WTC11 (cell line): Measurements from ENCODE around the gene HPSE2.

Source experiments
- ESRRA ChIP-seq: sonication (generic); formaldehyde crosslinking; IDR thresholded peaks from 2 replicates; pipeline ENCODE4 v1.8.1; 2022; ENCODE audit warnings: mild to moderate bottlenecking, missing genetic modification reagents, borderline replicate concordance
- GABPB1 ChIP-seq: sonication (generic); formaldehyde crosslinking; IDR thresholded peaks from 2 replicates; pipeline ENCODE4 v1.8.1; 2023; ENCODE audit warnings: mild to moderate bottlenecking, missing genetic modification reagents
- GTF2I ChIP-seq: fragments of 250-450 bp; sonication (Bioruptor Pico); conservative IDR thresholded peaks from 2 replicates; pipeline ENCODE4 v1.4.0; 2021; ENCODE audit warnings: mild to moderate bottlenecking
- JUN ChIP-seq: sonication (generic); formaldehyde crosslinking; IDR thresholded peaks from 2 replicates; pipeline ENCODE4 v1.8.0; 2023; ENCODE audit warnings: mild to moderate bottlenecking, missing genetic modification reagents
- NR2C2 ChIP-seq: sonication (generic); formaldehyde crosslinking; IDR thresholded peaks from 2 replicates; pipeline ENCODE4 v1.8.0; 2022; ENCODE audit warnings: mild to moderate bottlenecking, missing genetic modification reagents
- SMAD3 ChIP-seq: sonication (generic); formaldehyde crosslinking; IDR thresholded peaks from 2 replicates; pipeline ENCODE4 v1.8.0; 2022; ENCODE audit warnings: missing genetic modification reagents, mild to moderate bottlenecking, borderline replicate concordance
- TF ChIP-seq, protein P1 (sequence below): sonication (generic); formaldehyde crosslinking; IDR thresholded peaks from 2 replicates; pipeline ENCODE4 v1.8.1; 2023; ENCODE audit warnings: mild to moderate bottlenecking, missing genetic modification reagents, moderate library complexity
- TF ChIP-seq, protein P2 (sequence below): sonication (generic); formaldehyde crosslinking; IDR thresholded peaks from 2 replicates; pipeline ENCODE4 v1.8.0; 2022; ENCODE audit warnings: mild to moderate bottlenecking, missing genetic modification reagents
- TF ChIP-seq, protein P3 (sequence below): sonication (generic); formaldehyde crosslinking; IDR thresholded peaks from 2 replicates; pipeline ENCODE4 v1.8.1; 2022; ENCODE audit warnings: low read depth, missing genetic modification reagents, borderline replicate concordance
- TF ChIP-seq, protein P4 (sequence below): sonication (generic); formaldehyde crosslinking; IDR thresholded peaks from 2 replicates; pipeline ENCODE4 v1.8.0; 2022; ENCODE audit warnings: missing genetic modification reagents
- TF ChIP-seq, protein P5 (sequence below): fragments of 200-600 bp; IDR thresholded peaks from 2 replicates; pipeline ENCODE4 v1.8.0; 2022; ENCODE audit warnings: antibody characterized with exemption
- TF ChIP-seq, protein P6 (sequence below): sonication (generic); formaldehyde crosslinking; IDR thresholded peaks from 2 replicates; pipeline ENCODE4 v1.8.1; 2023; ENCODE audit warnings: mild to moderate bottlenecking, moderate library complexity, missing genetic modification reagents

DNA sequence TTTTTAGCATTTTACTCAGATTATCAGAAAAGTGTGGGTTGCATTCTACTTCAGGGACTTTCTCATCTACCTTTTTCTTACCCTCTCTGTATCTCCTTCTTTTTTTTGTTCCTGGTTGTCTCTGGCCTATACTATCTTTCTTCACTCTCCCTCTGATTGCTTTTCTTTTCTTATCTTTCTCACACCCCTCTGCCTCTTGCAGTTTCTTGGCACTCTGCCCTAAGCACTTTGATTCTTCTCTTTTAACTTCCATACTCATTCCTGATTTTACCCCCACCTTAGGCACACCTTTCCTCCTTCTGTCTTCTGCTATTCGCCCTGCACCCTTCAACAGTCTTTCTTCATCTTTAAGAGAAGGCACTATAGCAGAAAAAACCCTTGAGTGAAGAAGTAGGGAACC is 696.1 kb downstream of the HPSE2 start:
- TF ChIP-seq GABPB1 (no peak), SMAD3 (CRISPR knock-in tag) (no peak), JUN (CRISPR knock-in tag) (no peak), GTF2I (no peak), ESRRA (no peak), NR2C2 (CRISPR knock-in tag) (no peak)
- TF ChIP-seq, protein P1, sequence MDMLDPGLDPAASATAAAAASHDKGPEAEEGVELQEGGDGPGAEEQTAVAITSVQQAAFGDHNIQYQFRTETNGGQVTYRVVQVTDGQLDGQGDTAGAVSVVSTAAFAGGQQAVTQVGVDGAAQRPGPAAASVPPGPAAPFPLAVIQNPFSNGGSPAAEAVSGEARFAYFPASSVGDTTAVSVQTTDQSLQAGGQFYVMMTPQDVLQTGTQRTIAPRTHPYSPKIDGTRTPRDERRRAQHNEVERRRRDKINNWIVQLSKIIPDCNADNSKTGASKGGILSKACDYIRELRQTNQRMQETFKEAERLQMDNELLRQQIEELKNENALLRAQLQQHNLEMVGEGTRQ (CRISPR knock-in tag) = no peak
- TF ChIP-seq, protein P2, sequence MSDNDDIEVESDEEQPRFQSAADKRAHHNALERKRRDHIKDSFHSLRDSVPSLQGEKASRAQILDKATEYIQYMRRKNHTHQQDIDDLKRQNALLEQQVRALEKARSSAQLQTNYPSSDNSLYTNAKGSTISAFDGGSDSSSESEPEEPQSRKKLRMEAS (CRISPR knock-in tag) = no peak
- TF ChIP-seq, protein P3, sequence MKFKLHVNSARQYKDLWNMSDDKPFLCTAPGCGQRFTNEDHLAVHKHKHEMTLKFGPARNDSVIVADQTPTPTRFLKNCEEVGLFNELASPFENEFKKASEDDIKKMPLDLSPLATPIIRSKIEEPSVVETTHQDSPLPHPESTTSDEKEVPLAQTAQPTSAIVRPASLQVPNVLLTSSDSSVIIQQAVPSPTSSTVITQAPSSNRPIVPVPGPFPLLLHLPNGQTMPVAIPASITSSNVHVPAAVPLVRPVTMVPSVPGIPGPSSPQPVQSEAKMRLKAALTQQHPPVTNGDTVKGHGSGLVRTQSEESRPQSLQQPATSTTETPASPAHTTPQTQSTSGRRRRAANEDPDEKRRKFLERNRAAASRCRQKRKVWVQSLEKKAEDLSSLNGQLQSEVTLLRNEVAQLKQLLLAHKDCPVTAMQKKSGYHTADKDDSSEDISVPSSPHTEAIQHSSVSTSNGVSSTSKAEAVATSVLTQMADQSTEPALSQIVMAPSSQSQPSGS (CRISPR knock-in tag) = no peak
- TF ChIP-seq, protein P4, sequence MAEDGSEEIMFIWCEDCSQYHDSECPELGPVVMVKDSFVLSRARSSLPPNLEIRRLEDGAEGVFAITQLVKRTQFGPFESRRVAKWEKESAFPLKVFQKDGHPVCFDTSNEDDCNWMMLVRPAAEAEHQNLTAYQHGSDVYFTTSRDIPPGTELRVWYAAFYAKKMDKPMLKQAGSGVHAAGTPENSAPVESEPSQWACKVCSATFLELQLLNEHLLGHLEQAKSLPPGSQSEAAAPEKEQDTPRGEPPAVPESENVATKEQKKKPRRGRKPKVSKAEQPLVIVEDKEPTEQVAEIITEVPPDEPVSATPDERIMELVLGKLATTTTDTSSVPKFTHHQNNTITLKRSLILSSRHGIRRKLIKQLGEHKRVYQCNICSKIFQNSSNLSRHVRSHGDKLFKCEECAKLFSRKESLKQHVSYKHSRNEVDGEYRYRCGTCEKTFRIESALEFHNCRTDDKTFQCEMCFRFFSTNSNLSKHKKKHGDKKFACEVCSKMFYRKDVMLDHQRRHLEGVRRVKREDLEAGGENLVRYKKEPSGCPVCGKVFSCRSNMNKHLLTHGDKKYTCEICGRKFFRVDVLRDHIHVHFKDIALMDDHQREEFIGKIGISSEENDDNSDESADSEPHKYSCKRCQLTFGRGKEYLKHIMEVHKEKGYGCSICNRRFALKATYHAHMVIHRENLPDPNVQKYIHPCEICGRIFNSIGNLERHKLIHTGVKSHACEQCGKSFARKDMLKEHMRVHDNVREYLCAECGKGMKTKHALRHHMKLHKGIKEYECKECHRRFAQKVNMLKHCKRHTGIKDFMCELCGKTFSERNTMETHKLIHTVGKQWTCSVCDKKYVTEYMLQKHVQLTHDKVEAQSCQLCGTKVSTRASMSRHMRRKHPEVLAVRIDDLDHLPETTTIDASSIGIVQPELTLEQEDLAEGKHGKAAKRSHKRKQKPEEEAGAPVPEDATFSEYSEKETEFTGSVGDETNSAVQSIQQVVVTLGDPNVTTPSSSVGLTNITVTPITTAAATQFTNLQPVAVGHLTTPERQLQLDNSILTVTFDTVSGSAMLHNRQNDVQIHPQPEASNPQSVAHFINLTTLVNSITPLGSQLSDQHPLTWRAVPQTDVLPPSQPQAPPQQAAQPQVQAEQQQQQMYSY (CRISPR knock-in tag) = no peak
- TF ChIP-seq, protein P5, sequence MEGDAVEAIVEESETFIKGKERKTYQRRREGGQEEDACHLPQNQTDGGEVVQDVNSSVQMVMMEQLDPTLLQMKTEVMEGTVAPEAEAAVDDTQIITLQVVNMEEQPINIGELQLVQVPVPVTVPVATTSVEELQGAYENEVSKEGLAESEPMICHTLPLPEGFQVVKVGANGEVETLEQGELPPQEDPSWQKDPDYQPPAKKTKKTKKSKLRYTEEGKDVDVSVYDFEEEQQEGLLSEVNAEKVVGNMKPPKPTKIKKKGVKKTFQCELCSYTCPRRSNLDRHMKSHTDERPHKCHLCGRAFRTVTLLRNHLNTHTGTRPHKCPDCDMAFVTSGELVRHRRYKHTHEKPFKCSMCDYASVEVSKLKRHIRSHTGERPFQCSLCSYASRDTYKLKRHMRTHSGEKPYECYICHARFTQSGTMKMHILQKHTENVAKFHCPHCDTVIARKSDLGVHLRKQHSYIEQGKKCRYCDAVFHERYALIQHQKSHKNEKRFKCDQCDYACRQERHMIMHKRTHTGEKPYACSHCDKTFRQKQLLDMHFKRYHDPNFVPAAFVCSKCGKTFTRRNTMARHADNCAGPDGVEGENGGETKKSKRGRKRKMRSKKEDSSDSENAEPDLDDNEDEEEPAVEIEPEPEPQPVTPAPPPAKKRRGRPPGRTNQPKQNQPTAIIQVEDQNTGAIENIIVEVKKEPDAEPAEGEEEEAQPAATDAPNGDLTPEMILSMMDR = no peak
- TF ChIP-seq, protein P6, sequence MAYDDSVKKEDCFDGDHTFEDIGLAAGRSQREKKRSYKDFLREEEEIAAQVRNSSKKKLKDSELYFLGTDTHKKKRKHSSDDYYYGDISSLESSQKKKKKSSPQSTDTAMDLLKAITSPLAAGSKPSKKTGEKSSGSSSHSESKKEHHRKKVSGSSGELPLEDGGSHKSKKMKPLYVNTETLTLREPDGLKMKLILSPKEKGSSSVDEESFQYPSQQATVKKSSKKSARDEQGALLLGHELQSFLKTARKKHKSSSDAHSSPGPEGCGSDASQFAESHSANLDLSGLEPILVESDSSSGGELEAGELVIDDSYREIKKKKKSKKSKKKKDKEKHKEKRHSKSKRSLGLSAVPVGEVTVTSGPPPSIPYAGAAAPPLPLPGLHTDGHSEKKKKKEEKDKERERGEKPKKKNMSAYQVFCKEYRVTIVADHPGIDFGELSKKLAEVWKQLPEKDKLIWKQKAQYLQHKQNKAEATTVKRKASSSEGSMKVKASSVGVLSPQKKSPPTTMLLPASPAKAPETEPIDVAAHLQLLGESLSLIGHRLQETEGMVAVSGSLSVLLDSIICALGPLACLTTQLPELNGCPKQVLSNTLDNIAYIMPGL = no peak
